Thoracic aorta (tissue), 2 donors: ENCODE data around the gene TGFB3. TPM values are rescaled to one million over a fixed set of nuclear protein-coding genes. Genes with fewer than 3 reads are reported as not detected.
A peak's percentile ranks its signal among the peaks of the same experiment; 100 is the strongest.

Source experiments
- ATAC-seq: fragments of 150-250 bp; one replicate; pipeline ENCODE4 v1.8.0; 2017; ENCODE audit warnings: low read depth; ENCODE audit not compliant: insufficient number of reproducible peaks, low FRiP score
- DNase-seq: peaks from one replicate; pipeline ENCODE4 v3.0.0-alpha.2; 2020; ENCODE audit warnings: low spot score
- H3K27ac ChIP-seq, 2 donors: fragments of 200-600 bp; sonication (generic); 1 replicate in 1 of 2; 2 replicates in 1 of 2; pipeline ENCODE4 v1.5.1; 2016; ENCODE audit warnings: mild to moderate bottlenecking in 2 of 2, moderate library complexity in 2 of 2
- H3K27me3 ChIP-seq: fragments of 200-600 bp; sonication (generic); replicated peaks from 2 replicates; pipeline ENCODE4 v1.6.0; 2016; ENCODE audit warnings: mild to moderate bottlenecking; ENCODE audit not compliant: insufficient read depth
- H3K36me3 ChIP-seq: fragments of 200-600 bp; sonication (generic); one replicate; pipeline ENCODE4 v1.5.1; 2016
- H3K4me1 ChIP-seq, 2 donors: fragments of 200-600 bp; sonication (generic); 1 replicate in 1 of 2; 2 replicates in 1 of 2; pipeline versions ENCODE4 v1.5.1 to v1.6.0; 2016; ENCODE audit warnings: low read depth in 2 of 2, mild to moderate bottlenecking in 1 of 2; ENCODE audit not compliant: control insufficient read depth in 1 of 2
- H3K4me3 ChIP-seq: fragments of 200-600 bp; sonication (generic); 2 replicates; pipeline ENCODE4 v1.5.1; 2016; ENCODE audit warnings: mild to moderate bottlenecking
- H3K9me3 ChIP-seq: fragments of 200-600 bp; sonication (generic); 2 replicates; pipeline ENCODE4 v1.5.1; 2016
- total RNA-seq, 2 donors: library from RNA; depleted of rRNA; stranded (reverse); fragments of >200 nt; gene quantifications; one replicate each; pipeline versions ENCODE4 v1.1.0 to v1.2.3, GENCODE V29; 2016
- TF ChIP-seq, protein P1 (sequence below): fragments of 200-600 bp; sonication (generic); IDR thresholded peaks from one replicate; pipeline ENCODE4 v1.5.1; 2019; ENCODE audit warnings: antibody characterized with exemption

Gene TGFB3
- 10 to 100 TPM; 46.4 to 67.1 TPM for total RNA-seq

DNA sequence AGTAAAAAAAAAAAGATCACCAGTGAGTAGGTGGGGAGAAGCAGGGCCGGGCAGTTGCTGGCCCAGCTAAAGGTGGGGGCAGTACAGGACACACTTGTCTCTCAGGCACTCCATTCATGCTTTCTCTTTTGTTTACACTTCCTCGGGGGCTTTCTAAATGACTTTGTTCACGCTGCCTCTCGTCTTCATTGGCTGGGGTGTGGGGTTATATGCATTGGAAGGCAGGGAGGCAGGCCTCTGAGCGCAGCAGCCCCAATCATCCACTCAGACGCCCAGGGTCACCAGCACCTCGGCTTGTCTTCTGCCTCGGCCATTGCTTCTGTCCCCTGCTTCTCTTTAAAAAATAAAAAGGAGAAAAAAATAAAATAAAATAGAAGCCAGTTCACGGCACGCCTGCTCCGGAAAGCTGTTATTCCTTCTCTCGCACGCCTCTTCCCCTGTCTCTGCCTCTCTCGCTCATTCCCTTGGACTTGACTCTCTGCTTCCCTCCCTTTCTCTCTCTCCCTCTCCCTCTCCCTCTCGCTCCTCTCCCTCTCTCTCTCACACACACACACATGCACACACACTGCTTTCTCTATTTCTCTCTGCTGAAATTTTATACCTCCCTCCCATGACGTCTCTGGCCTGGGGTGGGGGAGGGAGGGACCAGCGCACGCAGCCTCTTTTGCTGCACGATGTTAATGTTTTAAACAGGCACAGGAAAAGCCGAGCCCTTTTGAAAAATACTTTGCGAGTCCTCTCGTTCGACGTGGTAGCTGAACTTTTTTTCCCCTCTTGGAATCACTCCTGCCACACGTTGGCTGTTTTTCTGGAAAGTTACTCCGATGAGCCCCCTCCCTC, at the start of gene TGFB3:
TSS of gene TGFB3 (minus strand) at position 570 of the 840 bp plus-strand sequence. CDS start 1,102 bp downstream, outside the sequence.
- peak; percentile 71 for ATAC-seq
- Histone ChIP-seq H3K27ac (peak within 1 kb of the TSS; percentile 99), H3K4me3 (peak within 1 kb of the TSS; percentile 93), H3K4me1 (peaks cover 17 to 61% of the 10 kb centered on the region in 2 donors), H3K36me3 (no peaks in the 10 kb centered on the region), H3K9me3 (no peaks in the 10 kb centered on the region), H3K27me3 (no peaks in the 10 kb centered on the region)
- no peak for DNase-seq
- TF ChIP-seq, protein P1, sequence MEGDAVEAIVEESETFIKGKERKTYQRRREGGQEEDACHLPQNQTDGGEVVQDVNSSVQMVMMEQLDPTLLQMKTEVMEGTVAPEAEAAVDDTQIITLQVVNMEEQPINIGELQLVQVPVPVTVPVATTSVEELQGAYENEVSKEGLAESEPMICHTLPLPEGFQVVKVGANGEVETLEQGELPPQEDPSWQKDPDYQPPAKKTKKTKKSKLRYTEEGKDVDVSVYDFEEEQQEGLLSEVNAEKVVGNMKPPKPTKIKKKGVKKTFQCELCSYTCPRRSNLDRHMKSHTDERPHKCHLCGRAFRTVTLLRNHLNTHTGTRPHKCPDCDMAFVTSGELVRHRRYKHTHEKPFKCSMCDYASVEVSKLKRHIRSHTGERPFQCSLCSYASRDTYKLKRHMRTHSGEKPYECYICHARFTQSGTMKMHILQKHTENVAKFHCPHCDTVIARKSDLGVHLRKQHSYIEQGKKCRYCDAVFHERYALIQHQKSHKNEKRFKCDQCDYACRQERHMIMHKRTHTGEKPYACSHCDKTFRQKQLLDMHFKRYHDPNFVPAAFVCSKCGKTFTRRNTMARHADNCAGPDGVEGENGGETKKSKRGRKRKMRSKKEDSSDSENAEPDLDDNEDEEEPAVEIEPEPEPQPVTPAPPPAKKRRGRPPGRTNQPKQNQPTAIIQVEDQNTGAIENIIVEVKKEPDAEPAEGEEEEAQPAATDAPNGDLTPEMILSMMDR = no peak

DNA sequence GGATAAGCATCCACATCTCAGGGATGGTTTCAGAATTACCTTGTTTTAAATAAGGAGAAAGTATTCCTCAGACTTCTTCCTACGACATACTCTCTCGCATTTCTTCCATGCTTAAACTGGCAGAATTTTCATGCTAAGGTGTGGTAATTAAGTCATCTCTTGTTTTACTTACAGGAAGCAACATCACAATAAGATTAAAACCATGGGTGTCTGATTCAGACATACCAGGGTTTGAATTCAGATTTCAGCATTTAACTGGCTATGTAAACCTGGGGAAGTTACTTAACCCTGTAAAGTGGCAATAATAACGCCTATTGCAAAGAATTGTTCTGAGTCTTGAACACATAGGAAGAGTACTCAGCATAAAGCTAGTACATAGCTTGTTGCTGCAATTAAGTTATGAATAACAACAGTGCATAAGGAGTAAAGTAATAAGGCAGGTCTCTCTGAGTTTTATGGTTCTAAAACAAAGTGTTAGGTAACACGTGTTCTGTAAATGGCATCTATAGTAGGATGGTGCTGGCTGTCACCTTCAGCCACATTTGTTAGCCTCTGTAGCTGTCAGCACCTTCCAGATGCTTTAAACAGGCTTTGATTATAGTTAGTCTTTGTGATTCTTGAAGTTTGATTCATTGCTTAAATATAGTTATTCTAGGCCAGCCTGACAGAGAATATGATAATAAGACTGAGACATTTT, 42.6 kb upstream of the TGFB3 start:
- Histone ChIP-seq H3K27me3 (no peaks in the 10 kb centered on the region), H3K4me3 (no peak overlapping the region), H3K27ac (no peak overlapping the region), H3K4me1 (no peaks in the 10 kb centered on the region), H3K36me3 (peaks cover 5% of the 10 kb centered on the region), H3K9me3 (no peaks in the 10 kb centered on the region)
- TF ChIP-seq, protein P1 = no peak
- ATAC-seq (no peak), DNase-seq (no peak)

DNA sequence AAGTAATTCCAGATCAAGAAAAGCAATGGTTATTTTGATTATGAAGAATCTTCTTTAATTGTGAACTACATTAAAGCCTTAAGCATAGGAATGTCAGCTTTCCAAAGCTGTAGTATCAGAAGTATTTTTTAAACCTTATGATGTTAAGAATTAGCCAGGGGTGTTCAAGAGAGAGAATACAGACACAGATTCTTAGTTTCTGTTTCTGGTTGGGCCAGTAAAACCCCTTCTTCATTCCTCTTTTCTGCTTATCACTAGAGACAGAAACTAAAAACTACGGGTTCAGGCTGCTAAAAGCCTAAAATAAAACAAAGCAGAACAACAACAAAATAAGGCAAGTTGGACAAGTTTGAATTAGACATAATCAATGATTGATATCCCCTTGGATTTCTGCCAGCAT, 42.0 kb upstream of the TGFB3 start:
- H3K9me3 ChIP-seq = no peaks in the 10 kb centered on the region
- ATAC-seq = no peak
- no peaks in the 10 kb centered on the region for H3K4me1 ChIP-seq

DNA sequence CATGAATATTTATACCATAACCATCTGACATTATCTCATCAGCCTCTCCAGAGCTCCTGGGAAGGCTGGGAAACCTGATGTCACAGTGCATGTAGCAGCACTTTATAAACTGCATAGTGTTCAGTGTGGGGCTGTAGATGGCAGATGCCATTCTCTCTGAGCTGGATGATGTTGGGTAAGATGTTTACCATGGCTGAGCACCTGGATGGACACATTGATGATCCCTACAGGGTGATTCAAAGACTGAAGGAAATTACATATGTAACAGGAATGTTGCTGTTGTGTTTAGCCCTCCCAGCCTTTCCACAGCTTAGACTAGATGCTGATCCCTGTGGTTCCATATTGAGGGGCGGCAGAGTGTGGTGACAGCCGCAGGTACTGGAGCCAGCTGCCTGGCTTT, 41.2 kb upstream of the TGFB3 start:
- no peaks in the 10 kb centered on the region for H3K9me3 ChIP-seq
- H3K4me3 ChIP-seq = no peak overlapping the region
- H3K27me3 ChIP-seq = no peaks in the 10 kb centered on the region
- DNase-seq (no peak), ATAC-seq (no peak)
- TF ChIP-seq, protein P1 = no peak
- H3K36me3 ChIP-seq = peaks cover 5% of the 10 kb centered on the region
- H3K27ac ChIP-seq = no peak overlapping the region
- no peaks in the 10 kb centered on the region for H3K4me1 ChIP-seq

More for the DNA sequence above, 42.0 kb upstream of the TGFB3 start:
- Histone ChIP-seq H3K27ac (no peak overlapping the region), H3K27me3 (no peaks in the 10 kb centered on the region), H3K36me3 (peaks cover 5% of the 10 kb centered on the region), H3K4me3 (no peak overlapping the region)
- DNase-seq = no peak
- TF ChIP-seq, protein P1 = no peak

DNA sequence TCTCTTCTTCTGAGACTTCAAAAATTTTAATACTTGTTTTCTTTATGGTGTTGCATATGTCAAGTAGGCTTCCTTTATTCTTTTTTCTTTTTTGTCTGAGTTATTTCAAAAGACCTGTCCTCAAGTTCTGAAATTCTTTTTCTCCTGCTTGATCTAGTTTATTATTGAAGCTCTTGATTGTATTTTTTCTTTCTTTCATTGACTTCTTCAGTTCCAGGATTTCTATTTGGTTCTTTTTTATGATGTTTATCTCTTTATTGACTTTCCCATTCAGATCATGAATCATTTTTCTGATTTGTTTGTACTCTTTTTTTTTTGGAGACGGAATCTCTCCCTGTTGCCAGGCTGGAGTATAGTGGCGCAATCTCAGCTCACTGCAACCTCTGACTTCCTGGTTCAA, 37.9 kb upstream of the TGFB3 start:
- no peaks in the 10 kb centered on the region for H3K9me3 ChIP-seq
- TF ChIP-seq, protein P1 = no peak
- no peak for ATAC-seq
- H3K27ac ChIP-seq = no peak overlapping the region
- DNase-seq = no peak
- H3K4me3 ChIP-seq = no peak overlapping the region
- peaks cover 5% of the 10 kb centered on the region for H3K36me3 ChIP-seq
- no peaks in the 10 kb centered on the region for H3K27me3 ChIP-seq
- H3K4me1 ChIP-seq = no peaks in the 10 kb centered on the region
